ENCODE measurements around the gene ACACA.
"Not testable (repeated sequence)": the region's sequence is repeated elsewhere in the genome, so short reads cannot be mapped to it uniquely, and the experiment has no call there.

The ACACA gene

DNA sequence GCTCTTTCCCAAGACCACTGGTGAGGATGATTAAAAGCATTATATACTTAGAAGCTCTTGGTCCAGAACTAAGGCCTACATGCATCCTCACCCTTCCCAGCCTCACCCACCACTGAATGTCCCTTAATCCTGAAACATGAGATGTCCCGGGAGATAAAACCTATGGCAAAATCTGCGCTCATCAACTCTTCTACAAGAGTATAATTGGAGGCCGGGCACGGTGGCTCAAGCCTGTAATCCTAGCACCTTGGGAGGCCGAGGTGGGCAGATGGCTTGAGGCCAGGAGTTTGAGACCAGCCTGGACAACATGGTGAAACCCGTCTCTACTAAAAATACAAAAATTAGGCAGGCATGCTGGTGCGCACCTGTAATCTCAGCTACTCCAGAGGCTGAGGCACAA, 13.3 kb downstream of the ACACA start:
- DNase-seq (ENCODE audit: low spot score), result no peak

DNA sequence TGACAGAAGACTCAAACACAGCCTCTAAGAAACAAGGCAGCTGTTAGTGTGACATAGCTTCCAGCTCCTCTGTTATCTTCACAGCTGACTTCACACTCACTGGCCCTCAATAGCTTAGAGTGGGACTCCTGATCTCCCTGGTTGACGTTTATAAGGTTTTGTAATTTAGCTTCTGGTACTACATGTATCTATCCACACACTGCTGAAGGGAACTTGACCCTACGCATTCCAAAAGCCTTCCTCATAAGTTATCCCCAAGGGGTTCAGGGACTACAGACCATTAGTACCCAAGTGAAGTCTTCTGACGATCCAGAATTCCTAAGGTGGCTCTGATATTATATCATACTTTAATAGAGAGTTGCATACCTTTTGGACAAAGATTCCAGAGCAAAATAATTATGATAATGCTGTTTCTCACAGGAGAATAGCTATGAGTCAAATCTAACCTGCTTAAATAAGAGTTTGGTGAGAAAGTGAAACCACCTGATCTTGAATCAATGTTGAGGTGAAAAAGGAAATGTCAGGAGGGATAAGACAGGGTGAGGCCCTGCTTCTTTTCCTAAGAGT, 14.5 kb downstream of the ACACA start:
- DNase-seq (ENCODE audit: low spot score), result no peak

DNA sequence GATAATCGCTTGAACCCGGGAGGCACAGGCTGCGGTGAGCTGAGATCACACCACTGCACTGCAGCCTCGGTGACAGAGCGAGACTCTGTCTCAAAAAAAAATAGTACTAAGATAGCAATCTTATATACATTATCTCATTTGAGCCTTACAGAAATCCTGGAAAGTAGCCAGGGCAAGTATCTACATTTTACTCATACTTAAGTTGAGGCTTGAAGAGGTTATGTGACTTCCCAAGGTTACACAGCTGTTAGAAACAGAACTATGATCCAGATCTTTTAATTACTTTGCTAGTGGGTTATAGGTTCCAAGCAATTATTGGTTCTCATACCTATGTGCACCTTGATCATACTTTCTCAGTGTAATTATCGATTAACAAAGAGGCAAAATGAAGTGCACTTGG, 15.5 kb downstream of the ACACA start:
- DNase-seq (ENCODE audit: low spot score), result no peak

DNA sequence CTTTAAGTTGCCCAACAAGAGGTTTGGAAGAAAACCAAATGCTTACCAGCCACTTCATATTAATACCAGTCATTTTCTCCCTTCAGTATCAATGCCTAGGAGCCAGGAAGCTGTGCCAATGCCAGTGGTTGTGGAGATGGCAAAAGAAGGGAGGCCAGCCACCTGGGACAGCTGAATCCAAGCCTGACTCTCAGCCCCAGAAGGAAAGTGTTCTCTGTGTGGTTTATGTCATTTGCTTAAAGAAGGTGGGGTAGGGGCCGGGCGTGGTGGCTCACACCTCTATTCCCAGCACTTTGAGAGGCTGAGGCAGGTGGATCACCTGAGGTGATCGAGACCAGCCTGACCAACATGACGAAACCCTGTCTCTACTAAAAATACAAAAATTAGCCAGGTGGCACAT, 17.5 kb downstream of the ACACA start:
- no peak for DNase-seq (ENCODE audit: low spot score)

DNA sequence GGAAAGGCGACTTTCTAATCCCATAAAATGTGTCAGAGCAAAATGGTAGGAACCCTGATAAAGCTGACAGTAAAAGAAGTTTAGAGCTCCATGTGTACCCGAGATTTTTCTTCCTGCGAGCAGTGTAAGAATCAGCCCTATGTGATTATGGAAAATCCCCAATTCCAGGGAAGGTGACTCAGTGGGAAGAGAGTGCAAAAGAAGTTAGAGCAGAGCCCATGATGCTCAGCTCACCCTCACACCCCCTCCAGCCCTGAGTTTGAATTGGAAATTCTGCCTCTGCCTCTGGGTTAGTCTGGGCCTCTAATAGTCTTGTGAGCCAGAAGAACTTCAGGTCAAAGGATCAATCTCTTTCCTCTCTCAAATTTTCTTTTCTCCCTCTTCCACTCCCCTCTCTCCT, 18.4 kb downstream of the ACACA start:
- DNase-seq (ENCODE audit: low spot score), result no peak

DNA sequence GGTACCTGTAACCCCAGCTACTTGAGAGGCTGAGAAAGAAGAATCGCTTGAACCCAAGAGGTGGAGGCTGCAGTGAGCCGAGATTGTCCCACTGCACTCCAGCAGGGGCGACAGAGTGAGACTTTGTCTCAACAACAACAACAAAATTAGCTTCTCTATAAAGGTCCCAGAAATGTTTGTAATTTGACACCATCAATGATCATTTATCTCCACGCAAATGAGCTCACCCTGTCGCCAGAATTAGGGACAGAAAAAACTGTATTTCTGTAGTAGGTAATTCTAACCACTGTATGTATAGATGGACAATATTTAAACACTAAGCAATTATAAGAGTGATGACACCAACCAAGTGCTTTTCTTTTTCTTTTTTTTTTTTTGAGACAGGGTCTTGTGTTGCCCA, 20.2 kb downstream of the ACACA start:
- no peak for DNase-seq (ENCODE audit: low spot score)

DNA sequence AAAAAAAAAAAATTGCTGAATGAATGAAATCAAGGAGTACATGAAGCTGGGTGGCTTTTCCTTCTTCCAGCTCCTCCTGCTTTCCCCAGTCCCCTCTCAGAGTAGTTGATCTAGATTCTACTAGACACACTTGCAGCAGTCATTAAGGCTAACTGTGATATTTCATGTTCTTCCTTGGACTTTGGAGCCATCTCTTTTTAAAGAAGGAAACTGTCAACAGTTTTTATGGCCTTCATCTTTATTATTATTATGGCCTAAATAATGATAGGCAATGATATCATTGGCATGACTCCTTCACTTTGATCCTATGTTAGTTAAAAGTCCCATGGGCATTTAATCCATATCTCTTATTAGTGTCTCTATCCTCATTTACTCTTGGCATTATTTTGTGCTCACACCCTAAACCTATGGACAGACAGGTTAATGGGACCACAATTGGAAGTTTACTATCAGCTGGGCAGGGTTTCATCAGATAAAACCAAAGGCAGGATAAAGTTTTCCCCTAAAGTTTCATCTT, 21.1 kb downstream of the ACACA start:
- DNase-seq (ENCODE audit: low spot score), result no peak

DNA sequence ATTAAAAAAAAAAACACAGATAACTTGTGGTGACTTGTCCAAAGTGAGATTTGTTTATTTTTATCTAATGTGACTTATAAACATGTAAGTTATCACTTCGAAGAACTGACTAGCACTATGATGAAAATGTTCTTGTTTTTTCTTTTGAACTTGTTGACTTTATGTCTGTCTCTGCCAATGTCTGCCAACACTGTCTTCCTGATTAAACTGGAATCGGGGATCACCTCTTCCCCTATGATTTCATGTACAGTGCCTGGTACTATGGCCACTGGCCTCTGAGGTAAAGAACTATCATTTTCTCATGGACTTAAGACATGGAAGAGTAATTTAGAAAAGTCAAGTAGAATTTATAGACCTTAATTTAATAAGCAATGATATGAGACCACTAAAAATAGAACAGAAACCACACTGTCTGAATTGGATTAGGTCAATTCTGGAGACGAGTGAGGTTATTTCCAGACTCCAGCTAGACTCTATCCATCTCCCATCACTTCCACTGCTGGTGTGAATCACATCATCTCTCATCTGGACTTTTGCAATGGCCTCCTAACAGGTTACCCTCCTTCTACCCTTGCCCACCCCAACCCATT, 22.0 kb downstream of the ACACA start:
- no peak for DNase-seq (ENCODE audit: low spot score)

DNA sequence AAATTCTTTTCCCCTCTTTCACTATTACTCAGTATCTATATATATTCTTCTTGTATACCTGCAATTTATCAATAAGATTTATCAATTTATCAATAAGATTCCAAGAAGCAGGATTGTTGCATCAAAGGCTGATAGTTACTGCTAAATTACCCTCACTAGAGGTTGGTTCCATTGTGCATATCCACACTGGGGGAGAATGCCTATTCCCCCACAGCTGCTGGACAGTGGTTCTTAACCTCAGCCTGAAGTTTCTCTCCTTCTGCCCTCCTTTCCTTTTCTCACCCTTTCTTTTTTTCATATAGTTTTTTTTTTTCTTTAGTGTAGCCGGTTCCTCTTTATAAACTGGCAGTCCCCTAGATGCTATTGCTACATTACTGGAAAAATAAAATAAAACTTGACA, 24.6 kb downstream of the ACACA start:
- no peak for DNase-seq (ENCODE audit: low spot score)

DNA sequence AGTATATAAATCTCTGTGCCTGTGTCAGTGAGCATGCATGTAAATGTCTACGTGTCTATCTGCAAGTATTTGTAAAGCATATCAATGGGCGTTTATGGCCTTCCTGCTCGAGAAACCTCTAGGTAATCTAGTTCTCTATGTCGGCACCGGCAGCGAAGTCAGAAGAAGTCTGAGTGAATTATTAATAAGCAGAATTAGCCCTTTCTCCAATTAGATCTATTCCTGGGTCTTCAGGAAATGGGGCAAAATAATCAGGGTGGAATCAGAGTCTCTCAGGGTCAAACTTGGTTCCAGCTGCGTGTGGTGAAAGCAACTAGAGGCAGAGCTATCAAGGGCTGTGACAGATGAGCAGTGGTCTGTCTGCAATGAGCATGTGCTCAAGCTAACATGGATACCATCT, 30.9 kb downstream of the ACACA start, which contains the start of gene C17orf78:
C17orf78 (plus strand) TSS at position 280 of the 400 bp plus-strand sequence; CDS start at position 388, 108 bp downstream.
- no peak for DNase-seq (ENCODE audit: low spot score)

DNA sequence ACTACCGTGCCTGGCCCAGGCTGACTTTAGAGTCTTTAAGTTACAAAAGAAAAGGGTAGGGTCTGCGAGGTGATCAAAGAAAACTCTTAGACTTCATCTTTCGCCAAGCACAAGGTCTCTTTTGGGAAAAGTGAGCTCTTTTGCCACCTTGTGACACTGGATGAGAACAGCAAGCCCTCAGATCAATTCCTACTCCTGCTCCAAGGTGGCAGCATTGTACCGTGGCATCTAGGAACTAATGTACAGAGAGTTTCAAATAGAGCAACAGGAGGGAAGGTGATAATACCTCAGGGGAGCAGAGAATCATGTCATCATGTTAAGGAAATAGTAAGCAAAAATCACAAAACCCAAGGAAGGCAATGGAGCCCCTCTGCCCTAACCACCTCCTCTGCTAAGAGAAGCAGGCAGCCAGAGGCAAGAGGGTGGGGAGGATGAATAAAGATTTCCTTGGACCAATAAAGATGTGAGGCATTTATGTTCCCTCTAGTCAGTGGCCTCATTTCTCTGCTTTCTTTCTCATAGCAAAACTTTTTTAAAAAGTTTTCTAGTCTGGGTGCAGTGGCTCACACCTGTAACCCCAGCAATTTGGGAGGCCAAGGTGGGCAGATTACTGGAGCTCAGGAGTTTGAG, 33.0 kb downstream of the ACACA start:
- peak; percentile 63 for DNase-seq (ENCODE audit: low spot score)

DNA sequence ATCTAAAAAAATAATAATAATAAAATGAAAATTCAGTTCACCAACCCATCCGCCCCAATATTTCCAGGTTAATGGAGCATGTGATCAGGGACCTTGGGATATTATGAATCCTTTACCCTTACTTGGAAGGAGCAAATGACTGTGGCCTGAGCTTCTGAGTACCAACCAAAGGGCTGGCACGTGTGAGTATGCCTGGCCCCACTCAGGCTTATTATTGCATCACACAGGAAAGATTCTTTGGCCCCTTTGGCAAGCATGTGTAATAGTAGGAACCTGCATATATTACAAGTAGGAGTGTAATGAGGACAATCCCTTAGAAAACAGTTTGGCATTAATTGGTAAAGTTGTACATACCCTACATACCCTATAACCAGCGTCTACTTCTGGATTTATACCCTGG, 38.1 kb downstream of the ACACA start:
- DNase-seq (ENCODE audit: low spot score), result no peak

DNA sequence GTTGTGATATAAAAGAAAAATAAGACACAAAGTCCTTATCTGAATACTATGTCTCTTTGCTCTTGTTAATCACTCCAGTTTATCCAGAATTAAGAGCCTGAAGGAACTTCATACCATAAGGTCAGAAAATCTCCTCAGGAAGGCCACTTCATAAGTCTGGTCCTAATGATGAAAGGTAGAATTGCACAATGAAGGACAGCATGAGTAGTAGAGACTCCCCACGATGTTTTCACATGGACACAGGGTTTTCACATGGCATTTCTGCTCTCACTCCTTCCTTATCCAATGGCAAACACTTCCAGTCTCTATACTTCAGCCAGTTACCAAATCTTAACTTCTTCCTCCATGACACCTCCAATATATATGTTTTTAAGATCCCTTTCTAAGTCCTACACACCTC, 41.0 kb downstream of the ACACA start:
- DNase-seq (ENCODE audit: low spot score), result no peak

DNA sequence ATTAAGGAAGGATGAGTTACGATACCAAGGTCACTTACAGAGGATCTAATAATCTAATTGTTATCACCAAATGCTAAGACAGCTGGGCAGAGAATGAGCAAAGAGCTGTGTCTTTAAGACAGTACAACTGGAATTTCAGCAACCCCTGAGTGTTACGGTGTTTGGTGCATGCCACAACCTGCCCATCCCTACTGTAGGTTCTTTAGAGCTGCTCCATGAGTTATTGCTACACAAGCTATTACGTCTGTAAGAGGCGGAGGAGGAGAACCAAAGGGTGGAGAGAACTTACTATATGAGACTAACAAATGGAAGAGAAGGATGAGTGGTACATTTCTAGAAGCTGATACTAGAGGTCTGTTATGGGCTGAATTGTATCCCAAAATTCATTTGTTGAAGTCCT, 45.1 kb downstream of the ACACA start:
- no peak for DNase-seq (ENCODE audit: low spot score)

DNA sequence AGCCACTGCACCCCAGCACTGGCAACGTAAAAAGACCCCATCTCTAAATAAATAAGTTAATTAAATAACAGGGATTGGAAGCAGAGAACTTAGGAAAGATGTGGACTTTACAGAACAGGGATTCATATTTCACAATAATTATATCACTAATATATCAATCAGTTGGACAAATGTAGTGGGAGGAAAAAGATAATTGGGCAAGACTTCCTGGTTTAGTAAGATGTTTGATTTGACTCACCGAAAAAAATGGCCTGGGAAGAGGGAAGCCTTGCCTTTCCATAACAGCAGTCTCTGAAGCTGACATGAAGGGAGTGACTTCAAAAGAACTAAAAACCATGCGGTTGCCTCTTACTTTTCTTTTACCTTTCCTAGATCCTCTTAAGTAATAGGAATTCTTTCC, 46.0 kb downstream of the ACACA start:
- no peak for DNase-seq (ENCODE audit: low spot score)

DNA sequence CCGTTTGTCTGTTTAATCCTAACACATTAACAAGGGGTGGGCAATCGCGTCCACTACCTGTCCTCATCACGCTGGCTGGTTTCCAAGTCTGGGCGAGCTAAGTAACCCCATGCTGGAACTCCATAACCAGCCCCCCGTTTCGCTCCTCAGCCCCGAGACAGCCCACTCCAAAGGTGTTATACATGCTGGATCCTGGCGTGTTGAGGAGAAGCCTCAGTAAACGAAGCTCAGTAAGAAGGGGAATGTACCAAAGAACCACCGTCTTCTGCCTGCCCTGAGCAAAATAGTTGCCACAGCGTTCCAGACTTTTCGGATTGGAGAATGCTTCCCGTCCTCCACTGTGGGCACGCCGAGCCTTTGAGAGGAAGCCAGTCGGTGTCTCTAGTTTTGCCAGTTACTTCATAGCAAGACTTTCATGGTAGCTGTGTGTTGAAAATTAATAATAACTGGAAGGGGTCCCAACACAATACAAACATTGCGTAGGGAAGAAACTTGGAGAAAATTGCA, 46.9 kb downstream of the ACACA start:
- no peak for DNase-seq (ENCODE audit: low spot score)

DNA sequence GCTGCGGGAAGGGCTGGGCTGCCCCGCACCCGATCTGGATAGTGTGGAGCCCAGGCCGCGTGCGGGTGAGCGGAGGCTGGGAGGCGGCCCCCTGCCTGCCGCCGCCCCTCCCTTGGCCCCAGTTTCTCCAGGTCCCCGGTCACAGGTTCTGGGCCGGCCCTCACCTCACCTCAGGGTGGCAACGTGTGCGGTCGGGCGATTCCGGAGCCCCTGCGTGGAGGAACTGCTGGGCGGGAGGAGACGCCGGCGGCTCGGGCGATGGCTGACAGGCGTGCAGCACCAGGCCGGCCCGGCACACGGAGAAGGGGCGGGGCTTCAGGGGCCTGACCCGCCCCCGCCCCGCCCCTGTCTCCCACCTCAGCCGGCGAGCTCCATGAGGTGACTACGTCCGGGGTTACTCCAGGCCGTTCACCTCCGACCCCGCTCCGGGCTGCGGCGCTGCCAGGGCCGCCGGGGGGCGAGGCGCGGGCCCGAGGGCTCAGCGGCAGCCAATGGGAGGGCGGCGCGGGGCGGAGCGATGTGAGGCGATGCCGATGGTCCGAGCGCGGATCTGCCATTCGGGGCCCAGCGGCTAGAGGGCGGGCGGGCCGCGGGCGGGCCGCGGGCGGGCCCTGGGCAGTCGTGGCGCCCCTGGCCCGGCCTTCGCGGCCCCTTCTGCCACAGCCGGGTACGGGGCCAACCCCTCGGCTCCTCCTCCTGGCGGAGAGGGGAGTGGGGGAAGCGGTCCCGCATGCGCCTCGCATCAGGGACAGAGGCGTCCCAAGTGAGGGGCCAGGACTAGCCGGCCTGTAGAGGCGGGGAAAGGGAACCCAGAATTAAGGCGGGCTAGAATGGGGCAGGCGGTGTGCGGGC, 47.6 kb downstream of the ACACA start:
- peak; percentile 91 for DNase-seq (ENCODE audit: low spot score)

DNA sequence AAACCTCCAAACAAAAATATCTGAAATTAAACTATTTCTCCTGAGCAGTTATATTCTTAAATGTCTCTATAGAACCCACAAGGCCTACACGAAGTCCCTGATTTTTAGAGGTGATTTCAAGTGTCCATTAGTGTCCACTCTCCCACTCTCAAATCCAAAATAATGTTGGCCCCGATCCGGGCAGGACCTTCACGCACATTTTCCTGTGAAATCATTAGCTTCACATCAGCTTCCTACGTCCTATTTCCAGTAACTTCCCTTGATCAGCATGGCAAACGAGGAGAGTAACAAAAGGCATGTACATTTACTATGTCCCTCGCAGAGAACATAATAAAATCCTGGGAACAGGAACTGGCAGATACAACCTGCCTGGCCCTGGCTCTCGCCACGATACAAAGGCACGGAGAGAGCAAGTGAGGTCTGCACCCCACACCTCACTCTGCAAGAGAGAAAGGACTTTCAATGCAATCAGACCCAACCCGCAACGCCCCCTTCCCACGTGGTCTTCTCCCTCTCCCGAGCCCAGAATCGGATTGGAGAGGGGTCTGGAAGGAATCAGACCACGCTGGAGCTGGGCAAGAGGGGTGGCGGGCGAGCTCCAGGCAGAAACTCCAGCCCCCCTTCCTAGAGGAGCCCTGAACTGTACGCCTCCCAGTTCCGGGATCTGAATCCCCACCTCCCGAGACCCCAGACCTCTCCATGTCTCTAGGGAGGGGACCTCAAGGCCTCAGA, 48.4 kb downstream of the ACACA start:
- no peak for DNase-seq (ENCODE audit: low spot score)

DNA sequence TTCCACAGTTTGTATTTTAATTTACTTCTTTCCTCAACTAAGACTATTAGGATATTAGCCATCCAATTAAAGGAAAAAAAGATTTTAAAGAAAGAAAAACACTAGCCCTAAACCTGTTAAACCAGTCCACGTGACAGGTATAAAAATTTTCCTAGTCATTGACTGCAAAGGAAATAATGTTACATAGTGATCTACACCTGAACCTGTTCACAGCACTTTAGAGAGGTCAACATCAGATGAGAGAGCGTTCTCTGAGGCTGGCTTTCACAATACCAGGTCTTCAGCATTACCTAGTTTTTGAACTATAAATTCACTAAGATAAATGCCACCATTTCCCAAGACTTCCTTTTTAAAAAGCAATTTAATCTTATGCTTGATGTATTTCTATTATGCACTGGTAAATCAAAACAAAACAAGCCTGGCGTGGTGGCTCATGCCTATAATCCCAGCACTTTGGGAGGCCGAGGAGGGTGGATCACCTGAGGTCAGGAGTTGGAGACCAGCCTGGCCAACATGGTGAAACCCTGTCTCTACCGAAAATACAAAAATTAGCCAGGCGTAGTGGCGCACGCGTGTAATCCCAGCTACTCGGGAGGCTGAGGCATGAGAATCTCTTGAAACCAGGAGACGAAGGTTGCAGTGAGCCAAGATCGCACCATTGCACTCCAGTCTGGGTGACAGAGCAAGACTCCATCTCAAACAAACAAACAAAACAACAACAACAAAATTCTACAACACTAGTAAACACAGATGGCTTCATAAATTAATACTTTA, 49.7 kb downstream of the ACACA start:
- DNase-seq (ENCODE audit: low spot score), result not testable (repeated sequence)

DNA sequence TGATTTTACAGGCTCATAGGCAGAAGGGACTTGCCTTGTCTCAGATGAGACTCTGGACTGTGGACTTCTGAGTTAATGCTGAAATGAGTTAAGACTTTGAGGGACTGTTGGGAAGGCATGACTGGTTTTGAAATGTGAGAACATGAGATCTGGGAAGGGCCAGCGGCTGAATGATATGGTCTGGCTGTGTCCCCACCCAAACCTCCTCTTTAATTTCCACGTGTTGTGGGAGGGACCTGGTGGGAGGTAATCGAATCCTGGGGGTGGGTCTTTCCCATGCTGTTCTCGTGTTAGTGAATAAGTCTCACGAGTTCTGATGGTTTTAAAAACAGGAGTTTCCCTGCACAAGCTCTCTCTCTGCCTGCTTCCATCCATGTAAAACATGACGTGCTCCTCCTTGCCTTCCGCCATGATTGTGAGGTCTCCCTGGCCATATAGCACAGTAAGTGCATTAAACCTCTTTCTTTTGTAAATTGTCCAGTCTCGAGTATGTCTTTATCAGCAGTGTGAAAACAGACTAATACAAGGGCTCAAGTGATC, 59.7 kb downstream of the ACACA start:
- not testable (repeated sequence) for DNase-seq (ENCODE audit: low spot score)

DNA sequence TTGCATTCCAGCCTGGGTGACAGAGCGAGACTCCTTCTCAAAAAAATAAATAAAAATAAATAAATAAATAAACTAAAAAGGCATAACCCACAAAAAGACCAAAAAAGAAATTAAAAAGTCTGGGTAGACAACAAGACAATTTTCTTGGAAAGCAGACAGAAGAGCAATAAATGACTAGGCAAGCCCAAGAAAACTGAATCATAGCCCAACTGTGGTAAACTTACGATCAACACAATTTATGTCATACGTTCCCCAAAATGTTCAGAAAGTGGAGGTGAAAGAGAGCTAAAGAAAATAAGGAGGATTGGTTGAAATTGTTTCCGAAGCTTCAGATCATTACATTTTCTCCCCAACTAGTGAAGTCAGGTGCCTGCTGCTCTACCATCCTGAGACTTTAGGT, 62.1 kb downstream of the ACACA start:
- no peak for DNase-seq (ENCODE audit: low spot score)
